Hypothalamus (tissue), 51 donors: ENCODE measurements around the gene PCBD1.
"Not testable (repeated sequence)": the region's sequence is repeated elsewhere in the genome, so short reads cannot be mapped to it uniquely, and the experiment has no call there.

ENCODE experiments used
- DNase-seq, 51 donors: peaks; one replicate each; lab custom pipeline; 2025; lab: John Stamatoyannopoulos, UW

PCBD1 gene

DNA sequence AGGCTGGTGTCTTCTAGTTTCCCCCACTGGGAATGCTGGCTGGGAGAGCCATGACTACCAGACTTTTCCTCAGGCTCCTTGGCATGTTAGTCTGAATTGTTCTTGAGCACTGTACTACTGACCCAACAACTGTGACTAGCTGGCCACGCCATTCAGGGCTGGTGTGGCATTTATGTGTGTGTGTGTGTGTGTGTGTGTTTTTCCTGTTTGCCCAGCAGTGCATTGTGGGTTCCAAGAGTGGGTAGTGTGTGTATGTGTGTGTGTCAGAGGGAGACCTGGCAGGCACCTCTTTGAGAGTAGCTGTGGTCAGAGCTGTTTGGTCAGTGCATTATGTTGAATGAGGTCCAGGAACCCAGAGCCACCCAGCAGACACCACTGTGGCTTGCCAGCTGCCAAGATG lies 9.2 kb downstream of the PCBD1 start:
- DNase-seq, result no peak

DNA sequence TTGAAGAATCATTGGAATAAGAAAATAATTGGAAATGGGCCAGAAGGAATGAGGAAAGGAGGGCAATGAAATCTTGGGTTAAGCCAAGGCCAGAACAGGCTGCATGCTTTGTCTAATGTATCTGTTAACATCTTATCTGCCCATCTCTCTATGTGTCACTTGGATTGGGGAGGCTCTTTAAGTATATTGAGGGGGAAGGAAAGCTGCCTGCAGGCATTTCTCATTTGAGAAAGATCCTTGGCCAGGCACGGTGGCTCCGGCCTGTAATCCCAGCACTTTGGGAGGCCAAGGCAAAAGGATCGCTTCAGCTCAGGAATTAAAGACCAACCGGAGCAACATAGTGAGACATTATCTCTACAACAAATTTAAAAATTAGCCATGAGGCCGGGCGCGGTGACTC lies 14.3 kb downstream of the PCBD1 start:
- no peak for DNase-seq

DNA sequence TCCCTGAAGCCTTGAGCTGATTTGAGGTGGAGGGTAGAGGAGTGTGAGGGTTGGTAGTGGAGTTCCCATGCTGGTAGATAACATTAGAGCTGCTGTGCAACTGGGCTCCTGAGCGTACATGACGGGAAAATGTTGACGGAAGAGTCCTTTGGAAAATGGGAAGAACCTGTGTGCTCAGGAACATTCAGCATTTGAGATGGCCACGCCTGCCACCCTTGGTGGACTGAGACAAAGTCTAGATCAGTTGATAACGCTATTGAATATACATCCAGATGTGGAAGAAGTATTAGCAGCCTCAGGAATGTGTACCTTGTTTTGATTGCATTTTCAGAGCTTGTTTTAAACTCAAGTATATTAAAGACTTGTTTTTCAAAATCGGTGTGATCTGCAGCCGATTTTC lies 16.1 kb downstream of the PCBD1 start:
- DNase-seq, result no peak

GRCh38 chr10:70866424-70866823 lies 21.9 kb downstream of the PCBD1 start:
- no peak for DNase-seq

DNA sequence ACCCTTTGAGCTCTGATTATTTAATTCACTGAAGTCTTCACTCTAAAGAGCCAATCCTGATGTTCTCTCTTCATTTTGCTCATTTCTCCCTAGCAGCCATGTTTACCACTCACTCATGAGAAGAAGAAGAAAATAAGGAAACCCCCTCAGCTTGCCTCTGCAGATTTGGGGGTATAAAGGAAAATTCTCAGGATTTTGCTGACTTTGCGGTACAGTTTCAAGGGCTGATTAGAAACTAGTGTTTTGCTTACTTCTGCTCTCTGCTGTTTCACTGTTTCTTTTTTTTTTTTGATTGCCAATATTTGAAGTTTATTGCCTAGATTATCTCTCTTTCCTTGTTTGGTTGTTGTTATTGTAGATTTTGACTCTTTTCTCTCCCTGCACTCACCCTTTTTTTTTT lies 23.4 kb downstream of the PCBD1 start:
- no peak for DNase-seq

GRCh38 chr10:70863470-70864160 lies 24.8 kb downstream of the PCBD1 start:
- no peak for DNase-seq

DNA sequence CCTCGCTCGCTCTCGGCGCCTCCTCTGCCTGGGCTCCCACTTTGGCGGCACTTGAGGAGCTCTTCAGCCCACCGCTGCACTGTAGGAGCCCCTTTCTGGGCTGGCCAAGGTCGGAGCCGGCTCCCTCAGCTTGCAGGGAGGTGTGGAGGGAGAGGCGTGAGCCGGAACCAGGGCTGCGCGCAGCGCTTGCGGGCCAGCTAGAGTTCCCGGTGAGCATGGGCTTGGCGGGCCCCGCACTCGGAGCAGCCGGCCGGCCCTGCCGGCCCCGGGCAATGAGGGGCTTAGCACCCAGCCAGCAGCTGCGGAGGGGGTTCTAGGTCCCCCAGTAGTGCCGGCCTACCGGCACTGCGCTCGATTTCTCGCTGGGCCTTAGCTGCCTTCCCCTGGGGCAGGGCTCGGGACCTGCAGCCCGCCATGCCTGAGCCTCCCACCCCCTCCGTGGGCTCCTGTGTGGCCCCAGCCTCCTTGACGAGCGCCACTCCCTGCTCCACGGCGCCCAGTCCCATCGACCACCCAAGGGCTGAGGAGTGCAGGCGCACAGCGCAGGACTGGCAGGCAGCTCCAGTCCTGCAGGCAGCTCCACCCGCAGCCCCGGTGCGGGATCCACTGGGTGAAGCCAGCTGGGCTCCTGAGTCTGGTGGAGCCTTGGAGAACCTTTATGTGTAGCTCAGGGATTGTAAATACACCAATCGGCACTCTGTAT lies 26.7 kb downstream of the PCBD1 start:
- DNase-seq, result not testable (repeated sequence)

DNA sequence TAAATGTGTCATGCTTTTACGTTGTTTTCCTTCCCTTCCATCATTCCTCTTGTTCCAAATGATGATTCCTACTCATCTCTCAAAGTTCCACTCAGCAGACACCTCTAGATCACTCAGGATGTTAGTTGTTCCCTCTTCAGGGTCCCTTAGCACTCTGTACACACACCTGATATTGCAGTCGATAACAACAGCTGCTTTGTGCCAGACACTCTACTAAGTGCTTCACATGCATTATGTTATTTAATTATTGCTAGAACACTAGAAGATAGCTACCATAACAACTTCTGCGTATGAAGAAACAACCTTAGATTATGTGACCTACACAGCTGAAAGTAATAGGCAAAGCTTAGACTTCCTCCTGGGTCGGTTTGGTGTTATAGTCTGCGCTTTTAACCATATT lies 29.6 kb downstream of the PCBD1 start:
- DNase-seq, result no peak

GRCh38 chr10:70856454-70856853 lies 31.9 kb downstream of the PCBD1 start:
- no peak for DNase-seq

- DNase-seq, result no peak
Measured at GRCh38 chr10:70853457-70853856, 34.9 kb downstream of the PCBD1 start.

GRCh38 chr10:70853038-70853437 lies 35.3 kb downstream of the PCBD1 start:
- no peak for DNase-seq

DNA sequence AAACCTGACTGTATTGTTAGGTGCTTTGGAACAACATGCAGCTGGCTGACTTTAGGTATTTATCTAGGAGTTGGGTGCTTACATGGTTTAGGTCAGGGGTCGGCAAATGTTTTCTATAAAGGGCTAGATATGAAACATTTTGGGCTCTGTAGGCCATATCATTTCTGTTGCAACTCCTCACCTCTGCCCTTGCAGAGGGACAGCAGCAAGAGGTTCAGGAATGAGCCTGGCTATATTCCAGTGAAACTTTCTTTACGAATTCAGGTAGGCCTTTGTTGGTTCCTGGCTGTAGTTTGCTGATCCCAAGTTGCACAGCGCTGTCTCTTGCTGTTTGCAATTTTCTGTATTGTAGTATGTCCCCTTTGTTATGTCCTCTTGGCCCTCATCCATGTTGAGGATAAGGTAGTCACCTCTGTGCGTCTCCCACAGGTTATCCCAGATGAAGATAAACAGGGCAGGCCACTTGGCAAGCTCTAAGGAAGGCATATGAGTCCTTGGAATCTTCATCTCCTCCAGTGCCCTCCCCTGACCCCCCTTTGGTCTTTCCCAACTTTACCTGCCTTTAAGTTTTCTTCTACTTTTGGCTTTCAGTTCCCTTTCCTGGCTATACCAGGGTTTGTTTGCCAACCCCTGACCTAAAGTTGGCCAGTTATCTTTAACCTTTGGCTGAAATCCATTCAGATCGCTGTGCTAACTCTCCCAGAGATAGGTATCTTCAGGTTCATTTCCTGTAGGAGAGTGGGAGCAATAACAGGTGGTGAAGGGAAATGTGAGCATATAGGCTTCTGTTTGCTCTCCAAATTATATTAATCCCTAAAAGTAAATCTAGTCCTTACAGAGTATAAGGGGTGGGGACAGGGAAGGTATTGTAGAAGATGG lies 36.5 kb downstream of the PCBD1 start:
- no peak for DNase-seq

DNA sequence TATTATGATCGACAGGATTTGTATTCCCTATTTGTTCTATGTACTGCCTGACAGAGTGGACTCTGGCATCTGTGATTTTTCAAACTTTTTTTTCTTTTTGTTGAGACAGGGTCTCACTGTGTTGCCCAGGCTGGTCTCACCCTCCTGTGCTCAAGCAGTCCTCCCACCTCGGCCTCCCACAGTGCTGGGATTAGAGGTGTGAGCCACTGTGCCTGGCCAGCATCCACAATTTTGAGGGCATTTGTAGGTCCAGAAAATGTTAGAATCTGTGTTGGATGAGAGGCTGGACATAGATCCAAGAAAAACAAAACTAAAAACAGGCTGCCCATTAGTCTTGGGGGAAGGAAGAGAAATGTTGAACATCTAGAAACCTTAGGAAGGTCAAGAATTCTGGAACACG lies 38.3 kb downstream of the PCBD1 start:
- DNase-seq, result no peak

GRCh38 chr10:70849582-70850016 lies 38.8 kb downstream of the PCBD1 start:
- no peak for DNase-seq

DNA sequence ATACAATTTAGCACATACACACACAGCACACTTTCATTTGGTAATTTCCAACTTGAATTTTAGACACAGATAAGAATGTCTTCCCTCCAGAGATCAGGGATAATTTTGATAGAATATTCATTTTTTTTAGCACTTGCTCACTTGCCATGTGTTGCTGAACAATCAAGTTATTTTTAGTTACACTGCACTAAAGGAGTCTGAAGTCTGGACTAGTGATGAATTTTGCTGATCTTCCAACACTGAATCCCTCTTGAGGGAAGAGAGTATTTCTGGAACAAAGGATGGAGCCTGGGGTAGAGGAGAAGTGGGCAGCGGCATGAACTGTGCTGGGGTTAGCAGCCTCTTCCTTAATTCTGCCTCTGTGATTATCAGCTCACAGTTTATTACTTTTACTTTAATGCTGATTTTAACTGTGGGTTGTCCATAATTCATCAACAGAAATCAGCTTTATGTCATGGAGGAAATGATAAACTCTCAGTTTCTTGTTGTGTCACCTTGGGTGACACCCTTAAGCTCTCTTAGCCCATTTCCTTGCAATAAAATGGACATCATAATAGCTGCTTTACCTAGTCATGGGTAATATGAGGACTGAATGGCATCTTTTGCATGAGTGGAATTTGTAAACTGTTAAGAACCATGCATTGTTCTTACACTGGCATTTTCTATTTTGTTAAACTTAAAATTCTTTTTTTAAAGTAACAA lies 40.6 kb downstream of the PCBD1 start:
- no peak for DNase-seq

- no peak for DNase-seq
Measured at GRCh38 chr10:70846795-70847194, 41.6 kb downstream of the PCBD1 start.

DNA sequence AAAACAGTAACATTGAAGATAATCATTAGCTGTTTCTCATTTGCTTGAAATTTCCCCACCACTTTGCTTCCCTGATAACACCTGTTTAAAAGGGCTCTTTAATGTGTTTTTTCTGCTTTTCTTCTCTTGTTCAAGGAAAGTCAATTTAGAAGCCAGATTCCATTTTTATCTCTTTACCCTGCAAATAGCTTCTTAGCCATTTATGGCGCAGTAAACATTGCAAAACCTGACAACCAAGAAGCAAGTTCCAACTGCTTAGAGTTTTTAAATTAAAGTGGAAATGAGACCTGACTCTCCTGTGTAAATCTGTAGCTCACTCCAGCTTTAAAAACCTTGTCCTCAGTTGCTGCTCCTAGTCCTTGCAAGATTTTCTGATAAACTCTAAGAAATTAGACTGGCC lies 42.5 kb downstream of the PCBD1 start:
- no peak for DNase-seq

GRCh38 chr10:70845256-70845655 lies 43.1 kb downstream of the PCBD1 start:
- no peak for DNase-seq

DNA sequence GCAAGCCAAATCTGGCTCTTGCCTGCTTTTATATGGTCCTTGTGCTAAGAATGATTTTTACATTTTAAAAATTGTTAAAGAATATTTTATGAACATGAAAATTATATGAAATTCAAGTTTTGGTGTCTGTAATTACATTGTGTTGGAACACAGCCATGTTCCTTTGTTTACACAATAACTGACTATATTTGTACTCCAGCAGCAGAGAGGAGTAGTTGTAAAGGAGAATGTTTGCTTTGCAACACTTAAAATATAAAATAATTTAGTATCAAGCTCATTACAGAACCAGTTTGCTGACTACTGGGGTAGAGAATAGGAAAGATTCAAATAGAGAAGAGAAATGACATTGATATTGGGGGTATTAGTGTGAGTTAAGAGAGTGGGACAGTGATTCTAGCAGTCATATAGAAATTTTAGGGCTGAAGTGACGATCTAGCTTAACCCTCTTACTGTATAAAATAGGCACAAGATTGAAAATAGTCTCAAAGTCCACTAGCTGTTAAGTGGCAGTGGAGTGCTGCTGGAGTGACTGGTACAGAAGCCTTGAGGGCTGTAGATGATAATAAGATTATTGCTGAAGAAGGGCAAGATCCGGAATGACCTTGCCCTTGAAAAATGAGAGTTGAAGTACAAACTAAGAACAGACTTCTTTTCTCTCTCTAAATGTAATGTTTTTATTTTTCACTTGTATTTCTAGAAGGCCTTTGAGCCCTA lies 44.4 kb downstream of the PCBD1 start:
- DNase-seq, result no peak

GRCh38 chr10:70843333-70843732 lies 45.0 kb downstream of the PCBD1 start:
- no peak for DNase-seq
